Measurements from ENCODE around the gene EPSTI1.
A peak's percentile ranks its signal among the peaks of the same experiment; 100 is the strongest.

Gene EPSTI1

DNA sequence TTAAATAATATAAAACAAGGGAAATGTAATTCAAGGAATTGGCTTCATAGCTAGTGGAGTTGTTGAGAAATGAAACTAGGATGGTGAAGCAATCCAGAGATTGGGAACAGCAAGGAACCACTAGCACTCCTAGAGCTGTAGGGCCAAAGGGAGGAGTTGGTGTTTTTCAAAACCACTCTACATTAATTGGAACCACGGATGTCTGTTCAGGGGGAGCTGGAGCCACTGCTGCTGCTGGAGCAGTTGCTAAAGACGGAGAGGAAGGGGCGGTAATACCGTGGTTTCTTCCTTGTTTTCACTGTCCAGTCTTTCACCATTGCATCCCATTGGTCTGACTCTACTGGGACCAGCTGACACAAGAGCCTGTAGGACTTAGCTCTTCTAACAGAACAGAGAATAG is 39.8 kb upstream of the EPSTI1 start:
- DNase-seq (ENCODE audit: low read depth) = no peak
- H3K4me3 ChIP-seq (ENCODE audit: control insufficient read depth, low read depth, low read length) = no peak overlapping the region
- TF ChIP-seq, protein P1, sequence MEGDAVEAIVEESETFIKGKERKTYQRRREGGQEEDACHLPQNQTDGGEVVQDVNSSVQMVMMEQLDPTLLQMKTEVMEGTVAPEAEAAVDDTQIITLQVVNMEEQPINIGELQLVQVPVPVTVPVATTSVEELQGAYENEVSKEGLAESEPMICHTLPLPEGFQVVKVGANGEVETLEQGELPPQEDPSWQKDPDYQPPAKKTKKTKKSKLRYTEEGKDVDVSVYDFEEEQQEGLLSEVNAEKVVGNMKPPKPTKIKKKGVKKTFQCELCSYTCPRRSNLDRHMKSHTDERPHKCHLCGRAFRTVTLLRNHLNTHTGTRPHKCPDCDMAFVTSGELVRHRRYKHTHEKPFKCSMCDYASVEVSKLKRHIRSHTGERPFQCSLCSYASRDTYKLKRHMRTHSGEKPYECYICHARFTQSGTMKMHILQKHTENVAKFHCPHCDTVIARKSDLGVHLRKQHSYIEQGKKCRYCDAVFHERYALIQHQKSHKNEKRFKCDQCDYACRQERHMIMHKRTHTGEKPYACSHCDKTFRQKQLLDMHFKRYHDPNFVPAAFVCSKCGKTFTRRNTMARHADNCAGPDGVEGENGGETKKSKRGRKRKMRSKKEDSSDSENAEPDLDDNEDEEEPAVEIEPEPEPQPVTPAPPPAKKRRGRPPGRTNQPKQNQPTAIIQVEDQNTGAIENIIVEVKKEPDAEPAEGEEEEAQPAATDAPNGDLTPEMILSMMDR (conservative IDR thresholded peaks at IDR 0.05; ENCODE audit: control insufficient read depth, insufficient read depth, low read depth, low read length) = no peak

DNA sequence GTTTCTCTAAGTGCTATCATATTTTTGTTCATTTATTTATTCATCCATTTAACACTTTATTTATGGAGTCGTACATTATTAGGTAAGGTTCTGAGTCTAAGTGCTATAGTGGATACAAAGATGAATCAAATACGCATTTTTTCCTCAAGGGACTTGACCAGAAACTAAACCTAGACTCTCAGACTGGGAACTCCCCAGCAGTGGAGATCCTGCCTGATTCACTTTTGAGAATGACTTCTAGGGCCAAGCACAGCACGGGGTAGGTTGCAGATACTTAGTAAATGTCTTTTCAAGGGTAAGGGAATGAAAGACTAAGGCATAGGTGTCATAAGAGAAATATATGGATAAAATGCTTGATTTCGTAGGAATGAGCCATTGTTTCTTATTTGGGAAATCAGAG is 38.5 kb upstream of the EPSTI1 start:
- TF ChIP-seq, protein P1 (conservative IDR thresholded peaks at IDR 0.05; ENCODE audit: control insufficient read depth, insufficient read depth, low read depth, low read length) = no peak
- no peak overlapping the region for H3K4me3 ChIP-seq (ENCODE audit: control insufficient read depth, low read depth, low read length)
- DNase-seq (ENCODE audit: low read depth) = no peak

DNA sequence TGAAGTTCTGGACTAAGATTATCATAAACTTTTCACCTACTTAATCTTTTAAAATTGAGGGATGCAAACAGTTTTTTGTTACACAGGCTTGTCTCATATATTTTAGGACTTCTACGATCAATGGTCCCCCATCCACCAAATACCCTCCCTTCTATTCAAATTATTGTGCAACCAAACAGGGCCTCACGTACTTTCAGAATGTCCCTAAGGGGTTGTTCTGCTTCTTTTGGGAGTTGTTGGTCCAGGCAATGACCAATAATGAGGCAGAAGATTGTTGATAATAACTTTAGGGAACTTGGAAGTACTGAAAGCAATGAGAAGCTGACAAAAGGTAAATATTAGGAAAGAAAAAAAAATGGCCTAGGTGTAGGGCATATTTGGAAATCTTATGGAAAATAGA is 34.2 kb upstream of the EPSTI1 start:
- TF ChIP-seq, protein P1 (conservative IDR thresholded peaks at IDR 0.05; ENCODE audit: control insufficient read depth, insufficient read depth, low read depth, low read length) = no peak
- DNase-seq (ENCODE audit: low read depth) = peak; percentile 53
- H3K4me3 ChIP-seq (ENCODE audit: control insufficient read depth, low read depth, low read length) = no peak overlapping the region

DNA sequence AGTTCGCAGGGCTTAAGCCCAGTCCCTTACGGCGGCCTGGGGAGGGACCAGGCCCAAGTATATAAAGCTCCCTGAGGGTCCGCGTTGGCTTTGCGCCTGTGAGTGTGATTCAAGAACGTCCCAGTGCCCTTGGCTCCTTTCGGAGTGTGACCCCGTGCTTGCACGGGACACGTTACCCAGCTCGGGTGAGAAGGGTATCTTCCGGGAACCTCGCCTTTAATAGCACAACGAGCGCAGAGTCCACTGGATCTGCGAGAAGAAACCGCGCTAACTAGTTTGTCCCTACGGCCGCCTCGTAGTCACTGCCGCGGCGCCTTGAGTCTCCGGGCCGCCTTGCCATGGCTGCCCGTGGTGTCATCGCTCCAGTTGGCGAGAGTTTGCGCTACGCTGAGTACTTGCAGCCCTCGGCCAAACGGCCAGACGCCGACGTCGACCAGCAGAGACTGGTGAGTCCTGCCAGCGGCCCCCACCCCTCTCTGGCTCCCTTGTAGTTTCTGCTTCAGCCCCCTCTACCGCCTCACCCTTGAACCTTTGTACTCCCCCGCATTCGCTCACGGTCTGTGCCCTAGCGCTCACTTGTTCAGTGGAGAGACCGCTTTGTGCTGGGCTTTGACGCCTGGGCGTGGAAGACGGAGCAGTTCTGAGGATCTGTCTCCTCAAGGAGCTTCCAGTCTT is 31.4 kb upstream of the EPSTI1 start, which contains the start of gene DNAJC15:
TSS of gene DNAJC15 (plus strand) at position 298 of the 675 bp plus-strand sequence. CDS start at position 339, 41 bp downstream.
- DNase-seq (ENCODE audit: low read depth) = peak; percentile 87
- TF ChIP-seq, protein P1 (conservative IDR thresholded peaks at IDR 0.05; ENCODE audit: control insufficient read depth, insufficient read depth, low read depth, low read length) = no peak

DNA sequence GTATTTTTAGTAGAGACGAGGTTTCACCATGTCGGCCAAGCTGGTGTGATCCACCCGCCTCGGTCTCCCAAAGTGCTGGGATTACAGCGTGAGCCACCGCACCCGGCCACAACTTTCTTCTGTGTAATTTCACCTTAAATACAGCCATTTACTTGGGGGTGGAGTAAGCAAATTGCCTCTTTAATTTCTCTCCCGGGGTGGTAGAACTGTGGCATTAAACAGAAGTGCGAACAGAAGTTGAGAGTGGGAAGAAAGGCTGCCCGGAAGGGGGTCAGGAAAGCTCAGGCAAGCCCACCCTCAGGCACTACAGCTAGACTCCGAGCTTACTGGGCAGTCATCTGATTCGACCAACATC is 30.9 kb upstream of the EPSTI1 start:
- DNase-seq (ENCODE audit: low read depth) = no peak
- TF ChIP-seq, protein P1 (conservative IDR thresholded peaks at IDR 0.05; ENCODE audit: control insufficient read depth, insufficient read depth, low read depth, low read length) = no peak
- peak overlapping the region; percentile 75 for H3K4me3 ChIP-seq (ENCODE audit: control insufficient read depth, low read depth, low read length)

More for the DNA sequence above, 31.4 kb upstream of the EPSTI1 start, which contains the start of gene DNAJC15:
- H3K4me3 ChIP-seq (ENCODE audit: control insufficient read depth, low read depth, low read length) = peak within 1 kb of the TSS; percentile 75

DNA sequence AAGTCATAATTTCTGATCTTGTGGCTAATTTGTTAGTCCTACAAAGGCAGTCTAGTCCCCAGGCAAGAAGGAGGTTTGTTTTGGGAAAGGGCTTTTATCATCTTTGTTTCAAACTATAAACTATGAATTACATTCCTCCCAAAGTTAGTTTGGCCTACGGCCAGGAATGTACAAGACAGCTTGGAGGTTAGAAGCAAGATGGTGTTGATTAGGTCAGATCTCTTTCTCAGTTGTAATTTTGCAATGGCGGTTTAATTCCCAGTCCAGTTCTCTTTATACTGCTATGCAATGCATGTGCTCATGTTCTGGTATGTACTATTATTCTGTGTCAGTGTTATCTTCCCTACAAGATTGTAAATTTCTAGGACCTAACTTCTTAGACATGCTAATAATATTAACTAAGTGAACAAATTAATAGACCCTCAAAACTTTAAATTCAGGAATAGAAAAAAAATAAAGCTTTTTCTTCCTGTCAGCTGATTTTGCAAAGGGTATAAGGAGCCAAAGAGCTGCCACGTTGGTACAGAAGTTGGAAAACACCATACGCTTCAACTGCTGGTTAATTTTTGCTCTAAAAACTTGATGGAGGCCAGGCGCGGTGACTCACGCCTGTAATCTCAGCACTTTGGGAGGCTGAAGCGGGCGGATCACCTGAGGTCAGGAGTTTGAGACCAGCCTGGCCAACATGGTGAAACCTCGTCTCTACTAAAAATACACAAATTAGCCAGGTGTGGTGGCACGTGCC is 30.1 kb upstream of the EPSTI1 start:
- no peak for DNase-seq (ENCODE audit: low read depth)
- no peak overlapping the region for H3K4me3 ChIP-seq (ENCODE audit: control insufficient read depth, low read depth, low read length)
- TF ChIP-seq, protein P1 (conservative IDR thresholded peaks at IDR 0.05; ENCODE audit: control insufficient read depth, insufficient read depth, low read depth, low read length) = no peak

Data from fibroblast of mammary gland (primary cell).